Fibroblast of pulmonary artery (primary cell): Measurements from ENCODE around the gene RANBP3L.
"Not testable (repeated sequence)": the region's sequence is repeated elsewhere in the genome, so short reads cannot be mapped to it uniquely, and the experiment has no call there.

Experiments used
- DNase-seq: peaks from one replicate; pipeline ENCODE4 v3.0.0-alpha.2; 2010; ENCODE audit warnings: low read depth
- H3K4me3 ChIP-seq: replicated peaks from 2 replicates; pipeline ENCODE4 v1.5.1; 2011; ENCODE audit warnings: low read depth, mild to moderate bottlenecking, control low read depth, low read length, moderate library complexity
- CTCF ChIP-seq: IDR thresholded peaks from 2 replicates; pipeline ENCODE4 v1.5.1; 2011; ENCODE audit warnings: mild to moderate bottlenecking, control low read depth, low read length, inconsistent platforms; ENCODE audit errors: missing control alignments

Gene RANBP3L

GRCh38 chr5:36205329-36205728 is 96.4 kb downstream of the RANBP3L start:
- no peak overlapping the region for H3K4me3 ChIP-seq
- no peak for DNase-seq
- no peak for TF ChIP-seq CTCF

- no peak overlapping the region for H3K4me3 ChIP-seq
- peak; percentile 65 for DNase-seq
- no peak for TF ChIP-seq CTCF
These were observed 99.2 kb downstream of the RANBP3L start for GRCh38 chr5:36202521-36202961.

GRCh38 chr5:36200513-36200912 is 101.2 kb downstream of the RANBP3L start:
- no peak overlapping the region for H3K4me3 ChIP-seq
- no peak for TF ChIP-seq CTCF
- DNase-seq = peak; percentile 63

- DNase-seq = peak; percentile 77
- no peak for TF ChIP-seq CTCF
- H3K4me3 ChIP-seq = no peak overlapping the region
These were observed 102.1 kb downstream of the RANBP3L start for GRCh38 chr5:36199620-36200019.

GRCh38 chr5:36198783-36199182 is 102.9 kb downstream of the RANBP3L start:
- not testable (repeated sequence) for H3K4me3 ChIP-seq

More at GRCh38 chr5:36198783-36199182, 102.9 kb downstream of the RANBP3L start:
- DNase-seq = not testable (repeated sequence)
